ENCODE data around the gene CDC14A.

Gene CDC14A

DNA sequence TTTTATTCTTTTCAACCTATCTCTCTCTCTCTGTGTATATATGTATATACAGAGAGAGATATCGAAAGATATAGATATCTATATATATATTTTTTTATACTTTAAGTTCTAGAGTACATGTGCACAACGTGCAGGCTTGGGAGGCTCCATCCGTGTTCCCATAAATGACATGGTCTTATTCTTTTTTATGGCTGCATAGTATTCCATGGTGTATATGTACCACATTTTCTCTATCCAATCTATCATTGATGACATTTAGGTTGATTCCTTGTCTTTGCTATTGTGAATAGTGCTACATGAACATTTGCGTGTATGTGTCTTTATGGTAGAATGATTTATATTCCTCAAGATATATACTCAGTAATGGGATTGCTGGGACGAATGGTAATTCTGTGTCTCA is 130.4 kb downstream of the CDC14A start:
- TF ChIP-seq, protein P1, sequence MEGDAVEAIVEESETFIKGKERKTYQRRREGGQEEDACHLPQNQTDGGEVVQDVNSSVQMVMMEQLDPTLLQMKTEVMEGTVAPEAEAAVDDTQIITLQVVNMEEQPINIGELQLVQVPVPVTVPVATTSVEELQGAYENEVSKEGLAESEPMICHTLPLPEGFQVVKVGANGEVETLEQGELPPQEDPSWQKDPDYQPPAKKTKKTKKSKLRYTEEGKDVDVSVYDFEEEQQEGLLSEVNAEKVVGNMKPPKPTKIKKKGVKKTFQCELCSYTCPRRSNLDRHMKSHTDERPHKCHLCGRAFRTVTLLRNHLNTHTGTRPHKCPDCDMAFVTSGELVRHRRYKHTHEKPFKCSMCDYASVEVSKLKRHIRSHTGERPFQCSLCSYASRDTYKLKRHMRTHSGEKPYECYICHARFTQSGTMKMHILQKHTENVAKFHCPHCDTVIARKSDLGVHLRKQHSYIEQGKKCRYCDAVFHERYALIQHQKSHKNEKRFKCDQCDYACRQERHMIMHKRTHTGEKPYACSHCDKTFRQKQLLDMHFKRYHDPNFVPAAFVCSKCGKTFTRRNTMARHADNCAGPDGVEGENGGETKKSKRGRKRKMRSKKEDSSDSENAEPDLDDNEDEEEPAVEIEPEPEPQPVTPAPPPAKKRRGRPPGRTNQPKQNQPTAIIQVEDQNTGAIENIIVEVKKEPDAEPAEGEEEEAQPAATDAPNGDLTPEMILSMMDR (IDR thresholded peaks at IDR 0.05; ENCODE audit: low read depth, low read length), result no peak
- Histone ChIP-seq H3K36me3 (no peaks in the 10 kb centered on the region; the same call in 1 of the 2 replicates), H3K4me1 (no peaks in the 10 kb centered on the region)

DNA sequence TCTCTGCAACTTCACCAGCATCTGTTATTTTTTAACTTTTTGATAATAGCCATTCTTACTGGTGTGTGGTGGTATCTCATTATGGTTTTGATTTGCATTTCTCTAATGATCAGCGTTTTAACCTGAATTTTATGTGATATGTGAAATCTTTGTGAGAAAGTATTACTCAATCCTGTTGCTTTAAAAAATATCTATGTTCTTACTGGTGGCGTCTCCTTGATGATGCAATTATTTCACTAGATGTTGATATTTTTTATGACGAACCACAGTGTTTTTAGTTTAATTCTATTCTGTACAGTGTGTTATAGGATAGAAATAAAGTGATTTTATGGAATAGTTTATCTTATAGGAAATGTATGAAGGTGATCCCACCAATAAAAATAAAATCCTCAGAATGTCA is 130.9 kb downstream of the CDC14A start:
- no peaks in the 10 kb centered on the region for H3K4me1 ChIP-seq
- TF ChIP-seq, protein P1 (IDR thresholded peaks at IDR 0.05; ENCODE audit: low read depth, low read length), result no peak
- H3K4me3 ChIP-seq (ENCODE audit: low read depth, low read length), result no peak overlapping the region
- H3K36me3 ChIP-seq, result no peaks in the 10 kb centered on the region; the same call in 1 of the 2 replicates
- no peaks in the 10 kb centered on the region for H3K27me3 ChIP-seq
- DNase-seq, result no peak
- H3K9me3 ChIP-seq, result no peaks in the 10 kb centered on the region

More for the DNA sequence above, 130.4 kb downstream of the CDC14A start:
- Histone ChIP-seq H3K9me3 (no peaks in the 10 kb centered on the region), H3K4me3 (ENCODE audit: low read depth, low read length) (no peak overlapping the region), H3K27me3 (no peaks in the 10 kb centered on the region)
- DNase-seq, result no peak

DNA sequence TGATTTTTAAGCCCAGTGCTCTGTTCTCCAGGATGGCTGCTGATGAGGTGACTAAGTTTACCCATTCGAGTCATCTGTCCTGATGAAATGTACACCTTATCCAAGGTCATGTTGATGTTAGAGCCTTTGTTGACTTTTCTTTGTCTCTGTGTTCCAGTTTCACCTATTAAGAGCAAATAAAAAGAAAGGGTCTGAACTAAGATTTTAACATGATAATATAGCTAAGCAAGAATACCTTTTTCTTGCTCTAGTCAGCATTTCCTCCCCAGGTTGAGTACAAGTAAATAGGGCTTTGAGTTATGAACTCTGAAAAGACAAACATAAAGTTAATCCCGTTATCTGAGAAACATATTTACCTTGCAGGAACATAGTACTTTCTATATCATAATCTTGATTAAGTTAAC is 133.6 kb downstream of the CDC14A start:
- Histone ChIP-seq H3K27me3 (no peaks in the 10 kb centered on the region), H3K36me3 (no peaks in the 10 kb centered on the region; the same call in 1 of the 2 replicates), H3K9me3 (no peaks in the 10 kb centered on the region), H3K4me3 (ENCODE audit: low read depth, low read length) (no peak overlapping the region), H3K4me1 (no peaks in the 10 kb centered on the region)
- TF ChIP-seq, protein P1 (IDR thresholded peaks at IDR 0.05; ENCODE audit: low read depth, low read length), result no peak
- DNase-seq, result no peak

DNA sequence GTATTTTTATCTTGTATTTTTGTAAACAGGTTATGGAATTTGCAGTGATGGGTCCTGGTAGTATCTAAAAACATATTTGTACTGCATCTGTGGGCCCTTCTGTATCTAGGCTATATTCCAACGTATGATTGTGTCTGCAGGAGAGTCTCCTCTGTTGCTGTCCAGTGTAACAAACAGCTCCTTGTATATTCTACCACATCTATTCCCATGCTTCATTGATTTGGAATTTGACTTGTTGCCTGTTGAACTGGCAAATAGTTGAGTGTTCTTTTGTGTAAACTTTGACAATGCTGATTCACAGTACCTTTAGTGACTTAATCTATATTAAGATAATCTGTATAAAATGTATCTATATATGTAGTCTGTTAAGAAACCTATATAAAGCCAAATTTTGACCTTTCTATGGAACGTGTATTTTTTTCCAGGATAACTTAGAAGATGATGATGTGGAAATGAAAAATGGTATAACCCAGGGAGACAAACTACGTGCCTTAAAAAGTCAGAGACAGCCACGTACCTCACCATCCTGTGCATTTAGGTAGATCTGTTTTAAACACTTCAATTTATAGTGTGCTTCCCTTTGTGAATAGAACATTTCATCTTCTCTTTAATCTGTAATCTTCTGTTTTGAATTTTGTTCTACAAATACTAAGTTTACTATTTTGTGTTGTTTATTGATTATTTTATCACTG is 142.2 kb downstream of the CDC14A start:
- no peak for DNase-seq
- Histone ChIP-seq H3K36me3 (peaks cover 20% of the 10 kb centered on the region), H3K4me1 (no peaks in the 10 kb centered on the region), H3K27me3 (no peaks in the 10 kb centered on the region), H3K9me3 (no peaks in the 10 kb centered on the region), H3K4me3 (ENCODE audit: low read depth, low read length) (no peak overlapping the region)
- TF ChIP-seq, protein P1 (IDR thresholded peaks at IDR 0.05; ENCODE audit: low read depth, low read length), result no peak

DNA sequence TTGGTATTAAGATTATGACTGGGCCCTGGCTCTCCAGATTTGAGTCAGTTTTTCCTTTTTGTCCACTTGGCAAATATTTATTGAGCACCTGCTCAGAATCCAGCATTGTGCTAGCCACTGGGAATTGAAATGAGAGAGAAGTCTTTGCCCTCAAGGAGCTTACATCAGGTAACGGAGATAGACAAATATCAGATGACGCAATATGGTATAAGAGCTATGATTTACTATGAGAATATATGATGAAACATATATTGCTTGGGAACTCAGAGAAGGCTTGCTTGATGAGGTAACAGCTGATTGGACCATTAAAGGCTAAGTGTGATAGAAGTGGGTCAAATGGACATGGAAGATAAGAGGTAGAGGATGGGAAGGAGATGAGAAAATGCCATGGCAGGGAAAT is 144.6 kb downstream of the CDC14A start:
- H3K36me3 ChIP-seq, result peaks cover 28% of the 10 kb centered on the region
- H3K4me1 ChIP-seq, result no peaks in the 10 kb centered on the region
- H3K9me3 ChIP-seq, result no peaks in the 10 kb centered on the region
- no peak for DNase-seq
- no peaks in the 10 kb centered on the region for H3K27me3 ChIP-seq
- TF ChIP-seq, protein P1 (IDR thresholded peaks at IDR 0.05; ENCODE audit: low read depth, low read length), result no peak
- H3K4me3 ChIP-seq (ENCODE audit: low read depth, low read length), result no peak overlapping the region

DNA sequence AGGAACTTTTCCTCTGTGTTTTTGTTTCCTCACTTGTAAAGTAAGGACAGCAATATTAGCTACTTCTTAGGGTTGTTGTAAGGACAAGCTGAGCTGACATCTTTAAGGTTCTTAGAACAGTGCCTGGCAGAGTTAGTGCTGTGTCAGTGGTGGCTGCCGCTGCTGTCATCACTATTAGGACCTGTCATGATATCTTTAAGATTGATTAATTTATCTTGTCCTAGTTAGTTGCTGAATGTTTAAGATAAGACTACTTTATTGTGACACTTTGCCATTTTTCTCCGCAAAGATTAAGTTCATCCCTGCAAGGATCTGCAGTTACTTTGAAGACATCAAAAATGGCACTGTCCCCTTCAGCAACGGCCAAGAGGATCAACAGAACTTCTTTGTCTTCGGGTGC is 145.5 kb downstream of the CDC14A start:
- Histone ChIP-seq H3K9me3 (no peaks in the 10 kb centered on the region), H3K36me3 (peaks cover 28% of the 10 kb centered on the region), H3K27me3 (no peaks in the 10 kb centered on the region), H3K4me1 (no peaks in the 10 kb centered on the region), H3K4me3 (ENCODE audit: low read depth, low read length) (no peak overlapping the region)
- no peak for DNase-seq
- TF ChIP-seq, protein P1 (IDR thresholded peaks at IDR 0.05; ENCODE audit: low read depth, low read length), result no peak

Measured in BE2C (cell line).